A549 (cell line): ENCODE measurements around the gene PLK1. TPM values are rescaled to one million over a fixed set of nuclear protein-coding genes. Genes with fewer than 3 reads are reported as not detected.

ENCODE experiments used
- ATAC-seq, 2 experiments: fragments of 200-7000 bp in 1 of 2; fragments of >200 bp in 1 of 2; cut with Nextera tagmentation in 1 of 2; cut with Tn5 transposase in 1 of 2; 3 replicates each; pipeline versions ENCODE4 v1.8.0 to v1.9.1; 2018 to 2020; ENCODE audit warnings: mild to moderate bottlenecking in 1 of 2, moderate library complexity in 1 of 2
- CTCF ChIA-PET: fragments of 300-600 bp; sonication (Branson Sonifier 250); formaldehyde crosslinking; extraction: SDS; loops from one replicate; lab custom pipeline; 2021; ENCODE audit warnings: antibody characterized with exemption, inconsistent platforms; lab: Yijun Ruan, JAX
- POLR2A ChIA-PET: fragments of 350-600 bp; formaldehyde crosslinking; extraction: SDS; loops from one replicate; lab custom pipeline; 2021; ENCODE audit warnings: antibody characterized with exemption, inconsistent platforms; lab: Yijun Ruan, JAX
- DNase-seq, 2 experiments: peaks; one replicate each; pipeline versions ENCODE4 v3.0.0 to v3.0.0-alpha.2; 2011 to 2016; ENCODE audit warnings: low read depth in 1 of 2, low spot score in 1 of 2
- FAIRE-seq: peaks from 2 replicates; lab custom pipeline; 2011; peaks lifted over from hg19 to GRCh38; lab: Jason Lieb, UNC
- H3K27ac ChIP-seq, 2 experiments: fragments of >200 bp; sonication (Bioruptor Twin); formaldehyde crosslinking; 3 replicates each; pipeline ENCODE4 v1.5.1; 2016 to 2017
- H3K4me1 ChIP-seq: fragments of >200 bp; sonication (Bioruptor Twin); formaldehyde crosslinking; 3 replicates; pipeline ENCODE4 v1.6.1; 2016
- H3K4me2 ChIP-seq: fragments of >200 bp; sonication (Bioruptor Twin); formaldehyde crosslinking; 3 replicates; pipeline ENCODE4 v1.6.1; 2016
- H3K4me3 ChIP-seq: fragments of >200 bp; sonication (Bioruptor Twin); formaldehyde crosslinking; 3 replicates; pipeline ENCODE4 v1.5.1; 2016
- H3K9me3 ChIP-seq: fragments of >200 bp; sonication (Bioruptor Twin); formaldehyde crosslinking; 3 replicates; pipeline ENCODE4 v1.6.1; 2016
- BCL3 ChIP-seq: fragments of >200 bp; sonication (Bioruptor Twin); formaldehyde crosslinking; IDR thresholded peaks from 3 replicates; pipeline ENCODE4 v1.6.1; 2016
- BHLHE40 ChIP-seq: IDR thresholded peaks from 2 replicates; pipeline ENCODE4 v1.6.1; 2012; ENCODE audit warnings: low read depth, low read length, inconsistent platforms
- CHD2 ChIP-seq: fragments of 150-350 bp; IDR thresholded peaks from 2 replicates; pipeline ENCODE4 v1.6.1; 2014; ENCODE audit warnings: low read length; ENCODE audit not compliant: partially characterized antibody
- CHD4 ChIP-seq: fragments of 200-600 bp; sonication (generic); IDR thresholded peaks from 2 replicates; pipeline ENCODE4 v1.6.1; 2016; ENCODE audit warnings: antibody characterized with exemption, mild to moderate bottlenecking, borderline replicate concordance
- EHF ChIP-seq: fragments of 250-450 bp; sonication (Bioruptor Pico); IDR thresholded peaks from 2 replicates; pipeline ENCODE4 v1.5.0; 2020; ENCODE audit warnings: mild to moderate bottlenecking
- EHMT2 ChIP-seq: fragments of 200-600 bp; sonication (generic); IDR thresholded peaks from 2 replicates; pipeline ENCODE4 v1.6.1; 2016; ENCODE audit warnings: antibody characterized with exemption, low read depth, mild to moderate bottlenecking, moderate library complexity
- FOSB ChIP-seq: fragments of 250-450 bp; sonication (Bioruptor Pico); IDR thresholded peaks from 2 replicates; pipeline ENCODE4 v1.5.0; 2020; ENCODE audit warnings: mild to moderate bottlenecking, moderate library complexity
- FOSL2 ChIP-seq, 2 experiments: fragments of 450-650 bp in 1 of 2; fragments of >200 bp in 1 of 2; sonication (Bioruptor Twin) in 1 of 2; formaldehyde crosslinking; IDR thresholded peaks; 2 replicates each; pipeline versions ENCODE4 v1.5.0 to v1.6.1; 2016 to 2020; ENCODE audit warnings: mild to moderate bottlenecking in 1 of 2, moderate library complexity in 1 of 2
- FOXS1 ChIP-seq: fragments of 250-450 bp; sonication (Bioruptor Pico); IDR thresholded peaks from 2 replicates; pipeline ENCODE4 v1.5.0; 2020; ENCODE audit warnings: mild to moderate bottlenecking, moderate library complexity
- HOXB5 ChIP-seq: fragments of 250-450 bp; sonication (Bioruptor Pico); IDR thresholded peaks from 2 replicates; pipeline ENCODE4 v1.5.0; 2020; ENCODE audit warnings: mild to moderate bottlenecking, moderate library complexity
- JUNB ChIP-seq: fragments of >200 bp; sonication (Bioruptor Twin); formaldehyde crosslinking; IDR thresholded peaks from 2 replicates; pipeline ENCODE4 v1.6.1; 2016
- KDM1A ChIP-seq: fragments of 200-600 bp; sonication (generic); IDR thresholded peaks from 2 replicates; pipeline ENCODE4 v1.6.1; 2016; ENCODE audit warnings: low read depth, mild to moderate bottlenecking
- KDM5A ChIP-seq: fragments of 200-600 bp; sonication (generic); IDR thresholded peaks from 2 replicates; pipeline ENCODE4 v1.6.1; 2016; ENCODE audit warnings: antibody characterized with exemption, mild to moderate bottlenecking
- MAFK ChIP-seq: fragments of 450-650 bp; IDR thresholded peaks from 2 replicates; pipeline ENCODE4 v1.6.1; 2014; ENCODE audit not compliant: partially characterized antibody
- NFE2L2 ChIP-seq: fragments of 150-350 bp; conservative IDR thresholded peaks from 2 replicates; pipeline ENCODE4 v1.6.1; 2014; ENCODE audit warnings: low read length
- NR3C1 ChIP-seq: fragments of >200 bp; sonication (Bioruptor Twin); formaldehyde crosslinking; IDR thresholded peaks from 3 replicates; pipeline ENCODE4 v1.6.1; 2017
- PHF8 ChIP-seq: fragments of 200-600 bp; sonication (generic); IDR thresholded peaks from 2 replicates; pipeline ENCODE4 v1.6.1; 2016; ENCODE audit warnings: low read depth, mild to moderate bottlenecking, antibody characterized with exemption, moderate library complexity, borderline replicate concordance
- POLR2A ChIP-seq: IDR thresholded peaks from 2 replicates; pipeline ENCODE4 v1.6.1; 2012; ENCODE audit warnings: mild to moderate bottlenecking, low read length
- POLR2AphosphoS2 ChIP-seq: conservative IDR thresholded peaks from 2 replicates; pipeline ENCODE4 v1.6.1; 2012; ENCODE audit warnings: low read length, improper control_type of control experiment, inconsistent platforms
- RCOR1 ChIP-seq: fragments of 150-350 bp; IDR thresholded peaks from 2 replicates; pipeline ENCODE4 v1.6.1; 2014; ENCODE audit warnings: antibody characterized with exemption, low read length, low read depth
- RFX5 ChIP-seq: fragments of 450-650 bp; IDR thresholded peaks from 2 replicates; pipeline ENCODE4 v1.7.1; 2014; ENCODE audit warnings: antibody characterized with exemption, mild to moderate bottlenecking, moderate library complexity
- RNF2 ChIP-seq: fragments of 200-600 bp; sonication (generic); IDR thresholded peaks from 2 replicates; pipeline ENCODE4 v1.6.1; 2016; ENCODE audit warnings: low read depth, mild to moderate bottlenecking, antibody characterized with exemption, moderate library complexity, borderline replicate concordance
- SMC3 ChIP-seq: fragments of >200 bp; sonication (Bioruptor Twin); formaldehyde crosslinking; IDR thresholded peaks from 3 replicates; pipeline ENCODE4 v1.6.1; 2018; ENCODE audit warnings: inconsistent platforms
- SREBF2 ChIP-seq: fragments of 450-650 bp; IDR thresholded peaks from 2 replicates; pipeline ENCODE4 v1.6.1; 2014; ENCODE audit warnings: mild to moderate bottlenecking, moderate library complexity
- ZNF302 ChIP-seq: fragments of 250-450 bp; sonication (Bioruptor Pico); IDR thresholded peaks from 2 replicates; pipeline ENCODE4 v1.9.0; 2021; ENCODE audit warnings: inconsistent platforms, mild to moderate bottlenecking, moderate library complexity
- ZSCAN20 ChIP-seq: fragments of 250-450 bp; sonication (Bioruptor Pico); IDR thresholded peaks from 2 replicates; pipeline ENCODE4 v1.8.0; 2022; ENCODE audit warnings: mild to moderate bottlenecking, moderate library complexity
- WGBS: methylation state at CpG from one replicate; pipeline ENCODE4 v1.1.6; 2017; ENCODE audit errors: missing lambda C conversion rate; 5-methylcytosine and 5-hydroxymethylcytosine counted together
- polyA plus RNA-seq, 4 experiments: library from polyadenylated mRNA; depleted of rRNA in 3 of 4; stranded (reverse); fragments of >200 nt; fragmentation: RNase III in 1 of 4; extraction: RNeasy Plus Mini Kit Qiagen cat#74134 plus additional on column Dnase treatment in 1 of 4; gene quantifications; 2 replicates in 3 of 4; 3 replicates in 1 of 4; pipeline ENCODE4 v1.2.3, GENCODE V29; 2011 to 2017
- TF ChIP-seq, protein P1 (sequence below): fragments of >200 bp; sonication (Bioruptor Twin); formaldehyde crosslinking; IDR thresholded peaks from 2 replicates; pipeline ENCODE4 v1.6.1; 2016
- TF ChIP-seq, protein P2 (sequence below): fragments of 200-600 bp; sonication (generic); IDR thresholded peaks from 2 replicates; pipeline ENCODE4 v1.6.1; 2016; ENCODE audit warnings: antibody characterized with exemption, mild to moderate bottlenecking, moderate library complexity
- TF ChIP-seq, protein P3 (sequence below): fragments of 250-450 bp; sonication (Bioruptor Pico); IDR thresholded peaks from 2 replicates; pipeline ENCODE4 v1.5.0; 2021; ENCODE audit warnings: mild to moderate bottlenecking, moderate library complexity, borderline replicate concordance

PLK1 gene
- polyA plus RNA-seq, 2 of the 4 experiments (the other 2 are of a cell fraction), result 71.9 to 114 TPM

DNA sequence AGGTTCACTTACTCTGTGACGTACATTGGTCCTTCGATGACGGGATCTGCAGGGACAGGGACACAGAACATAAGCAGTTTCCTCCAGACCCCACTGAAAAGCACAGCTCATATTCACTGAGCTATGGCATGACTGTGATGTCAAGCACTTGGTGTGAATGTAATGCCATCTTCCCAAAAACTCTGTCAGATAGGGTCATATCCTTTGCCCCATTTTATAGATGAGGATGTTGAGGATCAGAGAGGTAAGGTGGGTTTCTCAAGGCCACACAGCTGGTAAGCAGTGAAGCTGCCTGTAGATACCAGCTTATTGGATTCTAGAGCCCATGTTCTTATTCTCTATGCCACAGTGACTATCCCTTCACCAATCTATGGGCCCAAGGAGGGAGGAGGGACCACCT, 31.8 kb downstream of the PLK1 start:
- Histone ChIP-seq H3K4me2 (no peak overlapping the region), H3K27ac (no peak overlapping the region), H3K9me3 (peaks cover 16% of the 10 kb centered on the region; the same call in 2 of the 3 replicates), H3K4me3 (no peak overlapping the region), H3K4me1 (no peaks in the 10 kb centered on the region)
- TF ChIP-seq RNF2, result no peak
- DNase-seq (no peak), ATAC-seq (no peak), FAIRE-seq (no peak)
- 69% methylated on average over 3 of the region's 3 CpGs for WGBS
- ChIA-PET POLR2A (no interaction called here), CTCF (interaction anchor here (1.6 to 2.8 kb wide), 3 partner anchors 10 to 90 kb away, joined by 3 to 10 read pairs (median 7); no protein-coding TSS in a partner anchor)

- H3K4me3 ChIP-seq, result no peak overlapping the region
- H3K9me3 ChIP-seq, result peaks cover 16% of the 10 kb centered on the region; the same call in 2 of the 3 replicates
- ATAC-seq, result no peak
- no peak overlapping the region for H3K27ac ChIP-seq
- DNase-seq, result no peak
- WGBS, result 9% methylated on average over 4 of the region's 4 CpGs
- no peak overlapping the region for H3K4me2 ChIP-seq
- TF ChIP-seq CHD4 (no peak), RNF2 (no peak), NR3C1 (no peak), KDM1A (no peak), JUNB (no peak), MAFK (no peak), SREBF2 (no peak), FOSB (CRISPR knock-in tag) (no peak), ZNF302 (CRISPR knock-in tag) (no peak), FOXS1 (CRISPR knock-in tag) (no peak), BCL3 (no peak), NFE2L2 (no peak), BHLHE40 (no peak), RCOR1 (no peak), POLR2AphosphoS2 (no peak)
- TF ChIP-seq, protein P1, sequence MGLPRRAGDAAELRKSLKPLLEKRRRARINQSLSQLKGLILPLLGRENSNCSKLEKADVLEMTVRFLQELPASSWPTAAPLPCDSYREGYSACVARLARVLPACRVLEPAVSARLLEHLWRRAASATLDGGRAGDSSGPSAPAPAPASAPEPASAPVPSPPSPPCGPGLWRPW, result no peak
- TF ChIP-seq, protein P2, sequence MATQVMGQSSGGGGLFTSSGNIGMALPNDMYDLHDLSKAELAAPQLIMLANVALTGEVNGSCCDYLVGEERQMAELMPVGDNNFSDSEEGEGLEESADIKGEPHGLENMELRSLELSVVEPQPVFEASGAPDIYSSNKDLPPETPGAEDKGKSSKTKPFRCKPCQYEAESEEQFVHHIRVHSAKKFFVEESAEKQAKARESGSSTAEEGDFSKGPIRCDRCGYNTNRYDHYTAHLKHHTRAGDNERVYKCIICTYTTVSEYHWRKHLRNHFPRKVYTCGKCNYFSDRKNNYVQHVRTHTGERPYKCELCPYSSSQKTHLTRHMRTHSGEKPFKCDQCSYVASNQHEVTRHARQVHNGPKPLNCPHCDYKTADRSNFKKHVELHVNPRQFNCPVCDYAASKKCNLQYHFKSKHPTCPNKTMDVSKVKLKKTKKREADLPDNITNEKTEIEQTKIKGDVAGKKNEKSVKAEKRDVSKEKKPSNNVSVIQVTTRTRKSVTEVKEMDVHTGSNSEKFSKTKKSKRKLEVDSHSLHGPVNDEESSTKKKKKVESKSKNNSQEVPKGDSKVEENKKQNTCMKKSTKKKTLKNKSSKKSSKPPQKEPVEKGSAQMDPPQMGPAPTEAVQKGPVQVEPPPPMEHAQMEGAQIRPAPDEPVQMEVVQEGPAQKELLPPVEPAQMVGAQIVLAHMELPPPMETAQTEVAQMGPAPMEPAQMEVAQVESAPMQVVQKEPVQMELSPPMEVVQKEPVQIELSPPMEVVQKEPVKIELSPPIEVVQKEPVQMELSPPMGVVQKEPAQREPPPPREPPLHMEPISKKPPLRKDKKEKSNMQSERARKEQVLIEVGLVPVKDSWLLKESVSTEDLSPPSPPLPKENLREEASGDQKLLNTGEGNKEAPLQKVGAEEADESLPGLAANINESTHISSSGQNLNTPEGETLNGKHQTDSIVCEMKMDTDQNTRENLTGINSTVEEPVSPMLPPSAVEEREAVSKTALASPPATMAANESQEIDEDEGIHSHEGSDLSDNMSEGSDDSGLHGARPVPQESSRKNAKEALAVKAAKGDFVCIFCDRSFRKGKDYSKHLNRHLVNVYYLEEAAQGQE, result no peak
- TF ChIP-seq, all 56 proteins: peak for 0
- CTCF ChIA-PET, result interaction anchor here (2.5 to 2.8 kb wide), 2 partner anchors 11 to 16 kb away, joined by 7 to 10 read pairs; no protein-coding TSS in a partner anchor
- no peaks in the 10 kb centered on the region for H3K4me1 ChIP-seq
- POLR2A ChIA-PET, result no interaction called here
- FAIRE-seq, result no peak
Observed at GRCh38 chr16:23711785-23712184, 33.1 kb downstream of the PLK1 start.

GRCh38 chr16:23712976-23713375, 34.3 kb downstream of the PLK1 start, which contains the start of gene ERN2:
Gene ERN2 (minus strand): TSS chr16:23713222. CDS start chr16:23713187, 35 bp downstream.
- DNase-seq (no peak), ATAC-seq (no peak), FAIRE-seq (no peak)
- Histone ChIP-seq H3K9me3 (peaks cover 16% of the 10 kb centered on the region; the same call in 2 of the 3 replicates), H3K4me2 (no peak within 1 kb of the TSS), H3K4me1 (no peaks in the 10 kb centered on the region), H3K4me3 (no peak within 1 kb of the TSS), H3K27ac (no peak within 1 kb of the TSS)
- CTCF ChIA-PET, result interaction anchor here (1.3 to 2.8 kb wide), 2 partner anchors 15 to 324 kb away, joined by 3 to 10 read pairs; no protein-coding TSS in a partner anchor
- POLR2A ChIA-PET, result no interaction called here
- WGBS, result 29% methylated on average over 2 of the region's 37 CpGs
- TF ChIP-seq FOSL2 (IDR thresholded peaks at IDR 0.05) (no peak), FOSL2 (CRISPR knock-in tag; IDR thresholded peaks at IDR 0.05) (no peak), CHD2 (no peak), EHF (CRISPR knock-in tag) (no peak), EHMT2 (no peak), PHF8 (no peak), NFE2L2 (no peak), HOXB5 (CRISPR knock-in tag) (no peak), RFX5 (no peak), SMC3 (no peak), KDM5A (no peak), POLR2A (no peak), ZSCAN20 (no peak)
- TF ChIP-seq, protein P1, result no peak
- TF ChIP-seq, protein P3, sequence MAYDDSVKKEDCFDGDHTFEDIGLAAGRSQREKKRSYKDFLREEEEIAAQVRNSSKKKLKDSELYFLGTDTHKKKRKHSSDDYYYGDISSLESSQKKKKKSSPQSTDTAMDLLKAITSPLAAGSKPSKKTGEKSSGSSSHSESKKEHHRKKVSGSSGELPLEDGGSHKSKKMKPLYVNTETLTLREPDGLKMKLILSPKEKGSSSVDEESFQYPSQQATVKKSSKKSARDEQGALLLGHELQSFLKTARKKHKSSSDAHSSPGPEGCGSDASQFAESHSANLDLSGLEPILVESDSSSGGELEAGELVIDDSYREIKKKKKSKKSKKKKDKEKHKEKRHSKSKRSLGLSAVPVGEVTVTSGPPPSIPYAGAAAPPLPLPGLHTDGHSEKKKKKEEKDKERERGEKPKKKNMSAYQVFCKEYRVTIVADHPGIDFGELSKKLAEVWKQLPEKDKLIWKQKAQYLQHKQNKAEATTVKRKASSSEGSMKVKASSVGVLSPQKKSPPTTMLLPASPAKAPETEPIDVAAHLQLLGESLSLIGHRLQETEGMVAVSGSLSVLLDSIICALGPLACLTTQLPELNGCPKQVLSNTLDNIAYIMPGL (CRISPR knock-in tag), result no peak
